Measurements from ENCODE around the gene EXOC3.

EXOC3 gene

DNA sequence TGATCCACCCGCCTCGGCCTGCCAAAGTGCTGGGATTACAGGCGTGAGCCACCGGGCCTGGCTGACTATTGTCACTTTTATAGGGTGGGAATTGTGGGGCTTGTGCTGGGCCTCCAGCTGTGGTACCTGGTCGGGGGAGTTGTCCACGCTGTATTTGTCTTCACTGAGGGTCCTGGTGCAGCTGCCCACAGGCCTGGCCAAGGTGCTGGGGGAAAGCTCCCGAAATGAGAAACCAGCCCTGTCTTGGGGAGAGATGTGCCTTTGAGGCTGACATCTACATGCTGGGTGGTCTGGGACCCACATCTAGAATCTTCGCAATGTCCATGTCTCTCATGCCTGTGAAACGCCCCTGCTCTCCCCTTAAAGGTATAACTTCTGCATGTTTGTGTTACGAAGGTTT, 2.6 kb downstream of the EXOC3 start:
- no peak for DNase-seq (ENCODE audit: insufficient read length)
- TF ChIP-seq POLR2AphosphoS5 (IDR thresholded peaks at IDR 0.05; ENCODE audit: low read depth, low read length), result no peak
- no peak for TF ChIP-seq TAF1 (IDR thresholded peaks at IDR 0.05; ENCODE audit: borderline replicate concordance, low read depth, low read length)
- no peak for TF ChIP-seq POLR2A (IDR thresholded peaks at IDR 0.05; ENCODE audit: low read depth, low read length)
- no peak for FAIRE-seq

DNA sequence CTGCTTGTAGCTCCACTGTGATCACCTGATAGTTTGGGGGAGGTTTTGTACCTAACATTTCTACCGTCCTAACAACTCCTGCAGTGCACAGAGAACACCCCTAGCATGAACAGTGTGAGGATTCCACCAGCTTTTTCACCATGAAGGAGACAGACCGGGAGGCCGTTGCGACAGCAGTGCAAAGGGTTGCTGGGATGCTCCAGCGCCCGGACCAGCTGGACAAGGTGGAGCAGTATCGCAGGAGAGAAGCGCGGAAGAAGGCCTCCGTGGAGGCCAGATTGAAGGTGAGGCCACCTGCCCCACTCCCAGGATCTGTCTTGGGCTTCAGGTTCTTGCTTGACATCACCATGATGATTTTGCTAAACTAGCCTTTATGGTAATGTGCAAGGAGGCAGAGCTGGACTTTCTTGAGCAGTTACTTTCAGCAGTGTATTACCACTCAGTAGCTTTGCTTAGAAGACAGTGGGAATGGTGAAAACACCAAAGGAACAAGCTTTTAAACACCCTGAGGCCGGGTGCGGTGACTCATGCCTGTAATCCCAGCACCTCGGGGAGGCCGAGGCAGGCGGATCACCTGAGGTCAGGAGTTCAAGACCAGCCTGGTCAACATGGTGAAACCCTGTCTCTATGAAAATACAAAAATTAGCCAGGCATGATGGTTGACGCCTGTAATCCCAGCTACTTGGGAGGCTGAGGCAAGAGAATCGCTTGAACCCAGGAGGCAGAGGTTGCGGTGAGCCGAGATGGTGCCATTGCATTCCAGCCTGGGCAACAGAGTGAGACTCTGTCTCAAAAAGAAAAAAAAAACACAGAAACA, 3.3 kb downstream of the EXOC3 start:
- FAIRE-seq, result no peak
- DNase-seq (ENCODE audit: insufficient read length), result no peak
- TF ChIP-seq TAF1 (IDR thresholded peaks at IDR 0.05; ENCODE audit: borderline replicate concordance, low read depth, low read length) (no peak), POLR2A (IDR thresholded peaks at IDR 0.05; ENCODE audit: low read depth, low read length) (no peak), POLR2AphosphoS5 (IDR thresholded peaks at IDR 0.05; ENCODE audit: low read depth, low read length) (no peak)

DNA sequence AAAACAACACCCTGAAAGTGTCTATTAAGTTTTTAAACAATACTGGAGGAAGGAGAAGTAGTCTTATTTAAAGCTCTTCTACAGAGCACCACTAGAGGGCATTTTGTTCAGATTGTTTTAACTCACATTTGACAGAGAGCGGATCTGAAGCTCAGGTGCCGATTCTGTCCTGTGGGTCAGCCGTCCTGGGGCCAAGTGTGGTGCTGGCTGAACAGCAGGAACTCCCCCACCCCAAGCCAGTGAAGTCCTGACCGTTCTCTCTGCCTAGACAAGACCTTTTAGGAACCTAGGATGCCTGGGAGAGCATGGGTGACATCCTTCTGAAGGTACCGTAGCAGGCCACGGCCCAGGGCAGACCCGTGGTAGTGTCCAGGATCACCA, 3.9 kb downstream of the EXOC3 start:
- DNase-seq (ENCODE audit: insufficient read length), result no peak
- no peak for TF ChIP-seq POLR2AphosphoS5 (IDR thresholded peaks at IDR 0.05; ENCODE audit: low read depth, low read length)
- TF ChIP-seq TAF1 (IDR thresholded peaks at IDR 0.05; ENCODE audit: borderline replicate concordance, low read depth, low read length), result no peak
- TF ChIP-seq POLR2A (IDR thresholded peaks at IDR 0.05; ENCODE audit: low read depth, low read length), result no peak
- FAIRE-seq, result peak; percentile 36

DNA sequence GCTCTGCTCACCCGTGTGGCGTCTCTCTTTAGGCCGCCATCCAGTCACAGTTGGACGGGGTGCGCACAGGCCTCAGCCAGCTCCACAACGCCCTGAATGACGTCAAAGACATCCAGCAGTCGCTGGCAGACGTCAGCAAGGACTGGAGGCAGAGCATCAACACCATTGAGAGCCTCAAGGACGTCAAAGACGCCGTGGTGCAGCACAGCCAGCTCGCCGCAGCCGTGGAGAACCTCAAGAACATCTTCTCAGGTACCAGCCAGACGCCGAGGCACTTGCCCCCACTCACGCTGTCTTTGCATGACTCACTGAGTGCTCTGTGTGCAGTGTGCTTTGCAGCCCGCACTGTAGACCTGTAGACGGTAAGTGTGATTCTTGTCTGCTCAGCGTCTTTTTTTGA, 4.5 kb downstream of the EXOC3 start:
- no peak for FAIRE-seq
- TF ChIP-seq POLR2AphosphoS5 (IDR thresholded peaks at IDR 0.05; ENCODE audit: low read depth, low read length) (no peak), TAF1 (IDR thresholded peaks at IDR 0.05; ENCODE audit: borderline replicate concordance, low read depth, low read length) (no peak), POLR2A (IDR thresholded peaks at IDR 0.05; ENCODE audit: low read depth, low read length) (no peak)

DNA sequence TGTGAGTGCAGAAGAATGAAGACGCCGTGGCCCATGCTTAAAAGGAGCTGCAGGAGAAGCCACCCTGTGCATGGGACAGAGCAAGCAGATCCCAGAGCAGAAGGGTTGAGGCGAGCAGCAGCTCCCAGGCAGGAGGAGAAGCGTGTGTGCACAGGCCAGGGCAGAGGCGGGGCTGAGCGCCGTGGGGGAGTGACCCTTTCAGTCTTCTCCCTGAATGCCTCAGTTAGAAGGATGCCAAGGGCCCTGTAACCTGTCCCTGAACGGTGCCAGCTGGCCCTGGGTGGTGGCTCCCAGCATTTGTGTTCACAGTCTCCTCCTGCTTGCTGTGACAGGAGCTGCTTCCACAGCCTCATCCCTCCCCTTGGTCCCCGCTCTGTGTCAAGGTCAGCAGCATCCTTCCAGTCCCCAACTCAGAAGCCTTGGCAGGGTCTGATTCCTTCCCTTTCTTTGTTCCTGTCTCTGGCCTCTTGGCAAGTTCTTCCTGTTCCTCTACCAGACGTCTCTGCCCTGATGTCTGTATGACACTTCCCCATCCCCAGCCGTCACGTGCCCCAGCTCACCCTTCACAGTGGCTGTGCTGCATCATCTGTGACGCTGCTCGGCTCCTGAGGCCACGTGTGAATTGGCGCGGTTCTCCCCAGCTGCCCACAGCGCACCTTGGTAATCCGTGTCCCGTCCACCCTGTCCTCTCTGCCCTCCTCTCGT, 5.2 kb downstream of the EXOC3 start:
- DNase-seq (ENCODE audit: insufficient read length), result no peak
- no peak for FAIRE-seq
- TF ChIP-seq TAF1 (IDR thresholded peaks at IDR 0.05; ENCODE audit: borderline replicate concordance, low read depth, low read length) (no peak), POLR2A (IDR thresholded peaks at IDR 0.05; ENCODE audit: low read depth, low read length) (no peak), POLR2AphosphoS5 (IDR thresholded peaks at IDR 0.05; ENCODE audit: low read depth, low read length) (no peak)

More for the DNA sequence above, 4.5 kb downstream of the EXOC3 start:
- no peak for DNase-seq (ENCODE audit: insufficient read length)

DNA sequence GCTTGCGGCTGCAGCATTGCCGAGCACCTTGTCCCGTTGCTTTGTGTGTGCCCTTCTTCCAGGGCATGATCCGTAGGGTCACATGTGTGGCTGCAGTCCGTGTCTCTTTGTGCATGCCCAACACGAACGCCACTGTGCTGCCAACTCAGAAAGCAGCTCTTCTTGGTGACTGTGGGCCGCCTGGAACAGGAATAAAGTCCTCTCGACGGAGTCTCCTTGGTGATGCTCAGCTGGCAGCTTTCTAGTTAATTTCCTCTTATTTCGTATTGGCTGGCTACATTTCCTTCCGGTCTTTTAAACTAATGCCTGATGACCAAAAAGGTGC, 5.8 kb downstream of the EXOC3 start:
- DNase-seq (ENCODE audit: insufficient read length) (no peak), FAIRE-seq (no peak)
- TF ChIP-seq TAF1 (IDR thresholded peaks at IDR 0.05; ENCODE audit: borderline replicate concordance, low read depth, low read length), result no peak
- no peak for TF ChIP-seq POLR2AphosphoS5 (IDR thresholded peaks at IDR 0.05; ENCODE audit: low read depth, low read length)
- TF ChIP-seq POLR2A (IDR thresholded peaks at IDR 0.05; ENCODE audit: low read depth, low read length), result no peak

DNA sequence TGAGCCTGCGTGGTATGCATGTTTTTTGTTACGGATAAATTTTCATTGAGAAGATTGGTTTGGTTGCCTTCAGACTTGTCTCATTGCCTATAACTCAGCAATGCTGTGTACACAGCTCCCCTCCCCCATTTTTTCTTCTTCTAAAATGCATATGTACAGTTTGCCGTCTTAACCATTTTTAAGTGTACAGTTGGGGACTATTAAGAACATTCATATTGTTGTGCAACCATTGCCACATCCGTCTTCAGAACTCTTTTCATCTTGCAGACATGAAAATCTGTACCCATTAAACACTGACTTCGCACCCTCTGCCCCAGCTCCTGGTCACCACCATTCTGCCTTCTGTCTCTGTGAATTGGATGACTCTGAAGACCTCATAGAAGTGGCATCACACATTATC, 6.2 kb downstream of the EXOC3 start:
- TF ChIP-seq TAF1 (IDR thresholded peaks at IDR 0.05; ENCODE audit: borderline replicate concordance, low read depth, low read length) (no peak), POLR2A (IDR thresholded peaks at IDR 0.05; ENCODE audit: low read depth, low read length) (no peak), POLR2AphosphoS5 (IDR thresholded peaks at IDR 0.05; ENCODE audit: low read depth, low read length) (no peak)
- FAIRE-seq (no peak), DNase-seq (ENCODE audit: insufficient read length) (no peak)

- DNase-seq (ENCODE audit: insufficient read length) (no peak), FAIRE-seq (no peak)
- TF ChIP-seq POLR2AphosphoS5 (IDR thresholded peaks at IDR 0.05; ENCODE audit: low read depth, low read length) (no peak), TAF1 (IDR thresholded peaks at IDR 0.05; ENCODE audit: borderline replicate concordance, low read depth, low read length) (no peak), POLR2A (IDR thresholded peaks at IDR 0.05; ENCODE audit: low read depth, low read length) (no peak)
Observed at GRCh38 chr5:451587-452458, 8.8 kb downstream of the EXOC3 start.

GRCh38 chr5:452978-453710, 10.2 kb downstream of the EXOC3 start:
- no peak for FAIRE-seq
- no peak for TF ChIP-seq POLR2A (IDR thresholded peaks at IDR 0.05; ENCODE audit: low read depth, low read length)
- no peak for DNase-seq (ENCODE audit: insufficient read length)

DNA sequence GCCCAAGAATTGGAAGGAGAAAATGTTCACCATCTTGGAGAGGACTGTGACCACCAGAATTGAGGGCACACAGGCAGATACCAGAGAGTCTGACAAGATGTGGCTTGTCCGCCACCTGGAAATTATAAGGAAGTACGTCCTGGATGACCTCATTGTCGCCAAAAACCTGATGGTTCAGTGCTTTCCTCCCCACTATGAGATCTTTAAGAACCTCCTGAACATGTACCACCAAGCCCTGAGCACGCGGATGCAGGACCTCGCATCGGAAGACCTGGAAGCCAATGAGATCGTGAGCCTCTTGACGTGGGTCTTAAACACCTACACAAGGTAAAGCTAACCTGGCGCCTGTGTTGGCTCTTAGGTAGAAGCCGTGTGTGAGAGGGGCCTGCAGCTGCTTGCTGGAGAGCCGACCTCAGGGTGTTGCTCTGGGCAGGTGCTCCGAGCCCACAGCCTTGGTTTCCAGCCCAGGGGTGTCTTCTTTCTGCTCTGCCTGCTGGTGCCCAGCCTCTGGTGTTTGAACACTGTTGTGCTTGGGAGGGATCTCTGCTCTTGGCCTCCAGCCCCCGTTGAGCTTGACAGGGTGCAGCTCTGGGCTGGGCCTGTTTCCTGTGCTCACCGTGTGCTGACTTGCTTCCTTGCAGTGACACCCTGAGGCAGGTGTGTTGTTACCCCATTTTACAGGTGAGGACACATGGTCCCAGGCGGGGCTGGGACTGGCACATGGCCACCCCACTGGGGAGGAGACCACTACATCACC, 10.9 kb downstream of the EXOC3 start:
- FAIRE-seq (no peak), DNase-seq (ENCODE audit: insufficient read length) (no peak)
- TF ChIP-seq POLR2A (IDR thresholded peaks at IDR 0.05; ENCODE audit: low read depth, low read length) (no peak), TAF1 (IDR thresholded peaks at IDR 0.05; ENCODE audit: borderline replicate concordance, low read depth, low read length) (no peak), POLR2AphosphoS5 (IDR thresholded peaks at IDR 0.05; ENCODE audit: low read depth, low read length) (no peak)
